ENCODE data around the gene DCLRE1C.

DNA sequence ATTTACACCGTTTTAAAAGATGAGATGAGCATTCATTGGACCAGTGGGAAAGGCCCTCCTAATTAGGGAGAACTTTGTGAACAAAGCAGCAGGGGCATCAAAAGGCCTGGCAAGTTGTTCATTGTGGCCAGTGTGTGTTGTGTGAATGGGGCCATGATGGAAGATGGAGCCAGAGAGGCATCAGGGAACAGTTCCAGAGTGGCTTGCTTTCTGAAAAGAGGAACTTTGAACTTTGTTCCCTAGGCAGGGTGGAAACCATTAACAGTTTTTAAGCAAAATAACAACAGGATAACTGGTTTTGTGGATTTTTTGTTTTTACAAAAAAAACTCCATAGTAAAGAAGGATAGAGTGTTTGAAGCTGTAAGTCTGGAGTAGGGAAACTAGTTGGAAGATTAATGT is 62.7 kb downstream of the DCLRE1C start:
- TF ChIP-seq, protein P1, sequence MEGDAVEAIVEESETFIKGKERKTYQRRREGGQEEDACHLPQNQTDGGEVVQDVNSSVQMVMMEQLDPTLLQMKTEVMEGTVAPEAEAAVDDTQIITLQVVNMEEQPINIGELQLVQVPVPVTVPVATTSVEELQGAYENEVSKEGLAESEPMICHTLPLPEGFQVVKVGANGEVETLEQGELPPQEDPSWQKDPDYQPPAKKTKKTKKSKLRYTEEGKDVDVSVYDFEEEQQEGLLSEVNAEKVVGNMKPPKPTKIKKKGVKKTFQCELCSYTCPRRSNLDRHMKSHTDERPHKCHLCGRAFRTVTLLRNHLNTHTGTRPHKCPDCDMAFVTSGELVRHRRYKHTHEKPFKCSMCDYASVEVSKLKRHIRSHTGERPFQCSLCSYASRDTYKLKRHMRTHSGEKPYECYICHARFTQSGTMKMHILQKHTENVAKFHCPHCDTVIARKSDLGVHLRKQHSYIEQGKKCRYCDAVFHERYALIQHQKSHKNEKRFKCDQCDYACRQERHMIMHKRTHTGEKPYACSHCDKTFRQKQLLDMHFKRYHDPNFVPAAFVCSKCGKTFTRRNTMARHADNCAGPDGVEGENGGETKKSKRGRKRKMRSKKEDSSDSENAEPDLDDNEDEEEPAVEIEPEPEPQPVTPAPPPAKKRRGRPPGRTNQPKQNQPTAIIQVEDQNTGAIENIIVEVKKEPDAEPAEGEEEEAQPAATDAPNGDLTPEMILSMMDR (IDR thresholded peaks at IDR 0.05), result no peak
- no peak for TF ChIP-seq POLR2A (IDR thresholded peaks at IDR 0.05)
